ENCODE measurements around the gene SPTB.

DNA sequence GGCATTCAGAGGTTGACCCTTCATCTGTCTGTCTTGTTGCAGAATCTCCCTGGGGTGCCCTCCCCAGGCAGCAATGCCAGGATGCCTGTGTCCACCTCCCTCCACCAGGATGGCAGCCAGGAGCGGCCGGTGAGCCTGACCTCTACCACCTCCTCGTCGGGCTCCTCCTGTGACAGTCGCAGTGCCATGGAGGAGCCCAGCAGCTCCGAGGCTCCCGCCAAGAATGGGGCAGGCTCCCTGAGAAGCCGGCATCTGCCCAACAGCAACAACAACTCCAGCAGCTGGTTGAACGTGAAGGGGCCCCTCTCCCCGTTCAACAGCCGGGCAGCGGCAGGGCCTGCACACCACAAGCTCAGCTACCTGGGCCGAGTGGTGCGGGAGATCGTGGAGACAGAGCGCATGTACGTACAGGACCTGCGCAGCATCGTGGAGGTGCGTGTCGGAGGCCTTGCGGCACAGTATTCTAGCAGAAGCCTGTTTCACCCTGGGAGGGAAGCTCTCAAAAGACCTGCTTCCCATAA, 152.1 kb downstream of the SPTB start:
- TF ChIP-seq TARDBP (IDR thresholded peaks at IDR 0.05), result no peak
- TF ChIP-seq HDGF (IDR thresholded peaks at IDR 0.05; ENCODE audit: borderline replicate concordance), result no peak
- no peak for TF ChIP-seq ARNT (IDR thresholded peaks at IDR 0.05)
- TF ChIP-seq BHLHE40 (IDR thresholded peaks at IDR 0.05; ENCODE audit: borderline replicate concordance), result no peak
- no peak for TF ChIP-seq FOXK2 (IDR thresholded peaks at IDR 0.05)
- TF ChIP-seq ELF4 (IDR thresholded peaks at IDR 0.05), result no peak
- TF ChIP-seq L3MBTL2 (conservative IDR thresholded peaks at IDR 0.05), result no peak
- TF ChIP-seq FOXA1 (IDR thresholded peaks at IDR 0.05), result no peak
- TF ChIP-seq ZNF384 (IDR thresholded peaks at IDR 0.05), result no peak
- no peak for TF ChIP-seq LEF1 (IDR thresholded peaks at IDR 0.05; ENCODE audit: borderline replicate concordance)
- TF ChIP-seq SP1 (IDR thresholded peaks at IDR 0.05), result no peak
- TF ChIP-seq SUZ12 (IDR thresholded peaks at IDR 0.05), result no peak
